Measurements from ENCODE around the gene SIRT4. TPM values are rescaled to one million over a fixed set of nuclear protein-coding genes. Genes with fewer than 3 reads are reported as not detected.

The SIRT4 gene, protein sequence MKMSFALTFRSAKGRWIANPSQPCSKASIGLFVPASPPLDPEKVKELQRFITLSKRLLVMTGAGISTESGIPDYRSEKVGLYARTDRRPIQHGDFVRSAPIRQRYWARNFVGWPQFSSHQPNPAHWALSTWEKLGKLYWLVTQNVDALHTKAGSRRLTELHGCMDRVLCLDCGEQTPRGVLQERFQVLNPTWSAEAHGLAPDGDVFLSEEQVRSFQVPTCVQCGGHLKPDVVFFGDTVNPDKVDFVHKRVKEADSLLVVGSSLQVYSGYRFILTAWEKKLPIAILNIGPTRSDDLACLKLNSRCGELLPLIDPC
- total RNA-seq: 6.3 TPM

DNA sequence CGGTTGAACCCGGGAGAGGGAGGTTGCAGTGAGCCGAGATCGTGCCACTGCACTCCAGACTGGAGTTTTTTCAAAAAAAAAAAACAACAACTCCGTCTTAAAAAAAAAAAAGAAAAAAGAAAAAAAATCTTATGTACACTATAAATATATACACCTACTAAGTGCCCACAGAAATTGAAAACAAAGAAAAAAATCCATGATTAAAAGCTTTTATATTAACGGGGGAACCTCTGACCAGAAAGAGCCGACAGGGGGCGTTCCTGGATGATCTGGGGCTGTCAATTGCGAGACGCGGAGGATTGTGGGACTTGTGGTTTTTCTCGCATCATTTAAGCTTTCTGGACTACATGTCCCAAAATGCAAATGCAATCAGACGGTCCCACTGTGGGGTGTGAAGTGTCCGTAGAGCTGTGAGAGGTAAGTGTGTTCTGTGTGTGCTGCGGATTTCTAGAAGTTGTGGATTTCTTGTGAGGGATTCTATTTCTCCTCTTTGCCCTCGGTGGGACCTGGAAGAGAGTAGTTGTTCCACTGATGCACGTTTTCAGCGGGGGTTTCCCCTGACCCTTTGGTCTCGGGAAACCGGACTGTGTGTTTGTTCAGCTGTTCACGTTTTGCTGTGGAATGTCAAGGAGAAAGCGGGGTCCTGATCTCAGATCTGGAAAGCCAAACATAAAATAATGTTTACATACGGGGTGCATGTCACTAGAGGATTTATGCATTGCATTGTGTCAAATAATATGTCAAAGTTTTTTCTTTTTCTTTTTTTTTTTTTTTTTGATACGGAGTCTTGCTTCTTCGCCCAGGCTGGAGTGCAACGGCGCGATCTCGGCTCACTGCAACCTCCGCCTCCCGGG is at the start of gene SIRT4:
SIRT4 (plus strand) TSS at position 360 of the 854 bp plus-strand sequence. CDS start 1,241 bp downstream, outside the sequence.

GRCh38 chr12:120265473-120266179 is 36.5 kb upstream of the SIRT4 start, which contains the start of gene PXN:
Gene PXN, minus strand, starts transcription at chr12:120265730. Its CDS starts 101 bp downstream, at chr12:120265629.

DNA sequence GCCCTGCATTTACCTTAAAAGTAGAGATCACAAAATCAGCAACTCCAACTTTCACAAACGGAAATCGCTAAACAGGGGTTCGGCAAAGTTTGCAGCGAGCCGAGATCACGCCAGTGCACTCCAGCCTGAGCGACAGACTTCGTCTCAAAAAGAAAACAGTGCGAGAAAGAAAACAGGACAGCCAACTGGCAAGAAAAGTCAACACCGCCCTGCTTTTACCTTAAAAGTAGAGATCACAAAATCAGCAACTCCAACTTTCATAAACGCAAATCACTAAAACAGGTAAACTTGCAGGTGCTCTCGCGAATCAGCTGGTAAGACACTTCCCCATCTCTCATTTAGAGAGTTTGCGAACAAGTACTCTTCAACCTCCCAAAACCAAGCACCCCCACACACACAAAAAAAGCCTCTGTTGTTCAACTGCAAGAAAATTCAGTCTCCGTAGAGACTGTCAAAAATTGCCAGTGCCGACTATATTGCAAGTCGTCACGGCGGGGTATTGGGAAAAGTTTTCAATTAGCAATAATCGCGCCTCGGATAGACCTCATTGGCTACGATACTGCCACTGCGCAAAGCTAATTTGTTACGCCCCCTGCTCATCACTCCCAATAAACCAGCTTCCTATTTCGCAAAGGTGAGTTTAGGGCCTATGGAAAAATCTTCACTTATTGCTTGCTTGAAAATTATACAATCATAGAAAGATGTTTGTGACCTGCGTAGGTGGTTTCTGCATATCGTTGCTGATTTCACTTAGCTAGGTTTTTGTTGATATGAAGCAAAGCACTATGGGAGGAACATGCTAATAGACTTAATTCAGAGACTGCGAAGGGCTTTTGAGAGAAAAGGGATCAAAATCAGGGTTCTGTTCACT is 9.2 kb upstream of the SIRT4 start, which contains the start of gene RNU4-1:
RNU4-1 (minus strand) TSS at position 577 of the 871 bp plus-strand sequence.

DNA sequence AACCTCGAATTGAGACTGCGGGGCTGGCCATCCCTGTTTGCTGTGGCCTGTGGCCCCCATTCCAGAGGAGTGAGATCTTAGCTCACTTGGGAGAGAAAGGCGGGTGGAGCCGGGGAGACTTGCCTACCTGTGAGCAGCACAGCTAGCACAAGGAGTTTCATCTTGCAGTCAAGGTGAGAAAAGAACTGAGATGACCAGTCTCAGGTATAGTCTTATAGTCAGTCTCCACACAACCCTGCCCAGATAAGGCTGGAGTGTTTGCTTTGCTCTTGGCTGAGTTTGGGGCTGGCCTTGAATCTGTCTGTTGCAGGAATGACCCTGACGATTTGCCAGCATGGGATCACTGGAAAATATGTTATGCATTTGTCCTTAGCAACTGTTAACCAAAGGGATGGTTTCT is 25.5 kb downstream of the SIRT4 start, which contains the start of gene PLA2G1B:
PLA2G1B (minus strand) TSS at position 187 of the 400 bp plus-strand sequence; CDS start at position 161, 26 bp downstream.

Small RNA genes within 50 kb of the gene (small RNA-seq; reads per million reads assigned to genes)
- gene RNU4-1 (ENCODE audit: low replicate concordance): 519 reads per million, percentile 99 among the genes with 10 or more reads in this experiment
- gene RNU4-2 (ENCODE audit: low replicate concordance): 1,470 reads per million, percentile 99 among the genes with 10 or more reads in this experiment
- not detected for gene RNU6-1088P (ENCODE audit: low replicate concordance)

Other genes with a start within 250 kb of the SIRT4 start
- 18.2 TPM for gene RAB35, start 185.6 kb upstream of the SIRT4 start, total RNA-seq
- 101 TPM for gene GCN1, start 107.6 kb upstream of the SIRT4 start, total RNA-seq
- 2,111 TPM for gene RPLP0, start 101.2 kb upstream of the SIRT4 start, total RNA-seq
- gene PXN, start 36.6 kb upstream of the SIRT4 start, total RNA-seq: 62.1 TPM
- gene RNU4-2, start 10.4 kb upstream of the SIRT4 start, total RNA-seq: under 0.01 TPM
- under 0.01 TPM for gene RNU4-1, start 9.1 kb upstream of the SIRT4 start, total RNA-seq
- gene PLA2G1B, start 25.5 kb downstream of the SIRT4 start, total RNA-seq: not detected
- 4.8 TPM for gene MSI1, start 66.8 kb downstream of the SIRT4 start, total RNA-seq
- 257 TPM for gene COX6A1, start 135.8 kb downstream of the SIRT4 start, total RNA-seq
- 11.3 TPM for gene TRIAP1, start 144.1 kb downstream of the SIRT4 start, total RNA-seq
- gene GATC, start 144.1 kb downstream of the SIRT4 start, total RNA-seq: 22.4 TPM
- 134 TPM for gene SRSF9, start 167.4 kb downstream of the SIRT4 start, total RNA-seq
- 265 TPM for gene DYNLL1, start 193.8 kb downstream of the SIRT4 start, total RNA-seq
- 51.4 TPM for gene COQ5, start 226.8 kb downstream of the SIRT4 start, total RNA-seq
- 175 TPM for gene RNF10, start 232.0 kb downstream of the SIRT4 start, total RNA-seq

Data from metanephros (tissue), 2 donors.